Measurements from ENCODE around the gene CABLES1. TPM values are rescaled to one million over a fixed set of nuclear protein-coding genes. Genes with fewer than 3 reads are reported as not detected.

The CABLES1 gene
- total RNA-seq, 1 experiment from 2014 or later, result 11.8 TPM

DNA sequence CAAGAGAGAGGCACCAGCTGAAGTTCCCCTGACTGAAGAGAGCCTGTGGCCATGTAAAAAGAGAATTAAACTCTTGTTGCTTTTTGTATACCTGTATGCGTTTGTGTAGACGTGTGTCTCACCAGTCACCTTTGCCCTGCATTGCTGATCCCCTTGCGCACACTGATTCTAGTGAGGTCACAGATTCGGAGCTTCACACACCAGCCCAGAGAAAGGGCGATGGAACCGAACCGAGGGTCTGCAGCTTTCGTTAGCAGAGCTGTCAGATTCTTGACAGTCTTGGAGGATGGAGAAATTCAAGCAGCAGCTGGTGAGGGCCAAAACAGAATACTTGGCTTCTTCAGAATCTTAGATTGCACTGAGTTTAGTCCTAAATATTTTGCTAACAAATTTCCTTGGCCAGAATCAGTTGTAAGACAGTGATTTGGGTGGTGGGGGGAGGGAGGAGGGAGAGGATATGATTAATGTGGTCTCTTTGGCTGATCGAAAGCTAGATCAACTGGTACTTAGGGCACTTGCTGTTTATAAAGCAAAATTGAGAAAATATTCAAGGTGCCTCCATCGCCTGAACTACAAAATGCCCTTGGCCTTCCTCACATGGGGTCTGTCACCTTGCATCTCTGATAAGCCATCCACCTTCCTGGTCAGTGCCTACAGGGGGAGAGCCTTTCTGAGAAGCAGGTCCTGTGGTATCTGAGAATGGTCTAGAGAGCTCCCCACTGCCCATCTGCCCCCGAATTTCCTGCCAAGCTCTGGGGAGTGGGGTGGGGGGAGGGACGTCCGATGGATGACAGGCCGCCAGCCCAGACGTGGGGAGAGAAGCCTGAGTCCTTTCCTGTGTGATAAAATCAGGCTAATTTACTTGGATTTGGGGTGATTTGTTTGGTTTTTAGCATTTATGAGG lies 123.5 kb downstream of the CABLES1 start:
- ChIA-PET CTCF (no interaction called here), POLR2A (ENCODE audit: unreplicated experiment) (no interaction called here)

DNA sequence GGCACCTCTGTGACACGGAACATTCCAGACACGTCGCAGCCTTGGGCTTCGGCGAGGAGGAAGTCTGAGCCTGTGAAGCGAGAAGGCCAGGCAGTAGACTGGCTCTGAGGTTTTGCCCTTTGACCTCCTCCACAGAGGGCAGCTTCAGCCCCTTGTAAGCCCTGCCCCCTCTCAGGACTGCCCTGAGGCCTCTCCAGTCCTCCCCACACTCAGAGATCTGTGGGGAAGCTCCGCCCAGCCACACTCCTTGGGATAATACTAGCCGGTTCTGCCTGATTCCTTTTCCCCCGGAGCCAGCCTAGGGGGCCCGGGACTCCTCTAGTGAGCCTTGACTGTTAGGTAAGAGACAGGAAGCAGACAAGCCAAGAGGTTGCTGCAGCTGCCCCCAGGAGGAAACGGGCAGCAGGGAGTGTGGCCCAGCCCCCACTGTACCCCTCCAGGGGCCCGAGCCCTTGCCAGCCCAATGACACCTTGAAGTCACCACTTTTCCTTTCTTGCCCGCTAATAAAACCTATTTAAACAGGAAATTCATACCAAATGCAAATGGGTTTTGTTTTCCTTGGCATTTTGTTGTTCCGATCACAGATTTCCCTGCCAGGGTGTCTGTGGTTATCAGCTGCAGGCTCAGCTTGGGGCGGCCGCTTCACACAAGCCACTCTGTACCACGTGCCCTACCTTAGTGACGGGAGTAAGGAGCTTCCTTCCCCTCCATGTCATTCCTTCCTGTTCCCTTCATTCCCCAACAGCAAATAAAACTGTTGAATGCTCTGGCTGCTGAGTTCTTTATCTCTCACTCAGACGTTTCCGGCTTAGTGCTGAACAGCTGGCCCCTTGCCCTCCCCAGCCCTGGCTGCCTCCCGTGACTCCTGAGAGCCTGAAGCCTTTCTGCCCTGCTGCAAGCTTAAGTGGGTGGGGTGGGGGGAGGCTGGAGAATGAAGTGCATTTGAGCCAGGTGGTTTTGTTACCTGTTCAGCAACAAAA lies 124.7 kb downstream of the CABLES1 start:
- peak overlapping the region; percentile 48; the same call in 1 of the 2 replicates for H3K4me3 ChIP-seq
- H3K9me3 ChIP-seq (ENCODE audit: insufficient read depth, low read depth), result no peaks in the 10 kb centered on the region
- CTCF ChIA-PET, result interaction anchor here (1.2 kb wide), 1 partner anchor 120 kb away, joined by 3 read pairs; no protein-coding TSS in a partner anchor
- DNase-seq, result peak; percentile 77 to 89
- peaks cover 45% of the 10 kb centered on the region for H3K4me1 ChIP-seq (replicated peaks; ENCODE audit: insufficient read depth)
- H3K36me3 ChIP-seq (ENCODE audit: low read depth), result no peaks in the 10 kb centered on the region
- peak overlapping the region; percentile 91 for H3K27ac ChIP-seq
- H3K79me2 ChIP-seq (ENCODE audit: low read depth), result no peaks in the 10 kb centered on the region
- intact Hi-C loops (cut with micrococcal nuclease; ENCODE audit: unreplicated experiment), result loop anchor here (2.0 to 10.0 kb wide), 2 partner anchors 71 to 125 kb away; partner anchors contain the start of gene CABLES1
- POLR2A ChIA-PET (ENCODE audit: unreplicated experiment), result interaction anchor here (0.8 kb wide), 1 partner anchor 73 kb away, joined by 11 read pairs; no protein-coding TSS in a partner anchor
- H3K9me2 ChIP-seq (ENCODE audit: insufficient read depth), result no peaks in the 10 kb centered on the region
- no peaks in the 10 kb centered on the region for H3K27me3 ChIP-seq (ENCODE audit: insufficient read depth, low read depth)
- H3F3A ChIP-seq (ENCODE audit: insufficient read depth, low read depth), result peaks cover 29% of the 10 kb centered on the region
- H2AFZ ChIP-seq, result no peak overlapping the region
- no peaks in the 10 kb centered on the region for H4K20me1 ChIP-seq (ENCODE audit: insufficient read depth)
- BruUV-seq (replicated peaks), result TSS peak; percentile 70
- TF ChIP-seq, protein P1, sequence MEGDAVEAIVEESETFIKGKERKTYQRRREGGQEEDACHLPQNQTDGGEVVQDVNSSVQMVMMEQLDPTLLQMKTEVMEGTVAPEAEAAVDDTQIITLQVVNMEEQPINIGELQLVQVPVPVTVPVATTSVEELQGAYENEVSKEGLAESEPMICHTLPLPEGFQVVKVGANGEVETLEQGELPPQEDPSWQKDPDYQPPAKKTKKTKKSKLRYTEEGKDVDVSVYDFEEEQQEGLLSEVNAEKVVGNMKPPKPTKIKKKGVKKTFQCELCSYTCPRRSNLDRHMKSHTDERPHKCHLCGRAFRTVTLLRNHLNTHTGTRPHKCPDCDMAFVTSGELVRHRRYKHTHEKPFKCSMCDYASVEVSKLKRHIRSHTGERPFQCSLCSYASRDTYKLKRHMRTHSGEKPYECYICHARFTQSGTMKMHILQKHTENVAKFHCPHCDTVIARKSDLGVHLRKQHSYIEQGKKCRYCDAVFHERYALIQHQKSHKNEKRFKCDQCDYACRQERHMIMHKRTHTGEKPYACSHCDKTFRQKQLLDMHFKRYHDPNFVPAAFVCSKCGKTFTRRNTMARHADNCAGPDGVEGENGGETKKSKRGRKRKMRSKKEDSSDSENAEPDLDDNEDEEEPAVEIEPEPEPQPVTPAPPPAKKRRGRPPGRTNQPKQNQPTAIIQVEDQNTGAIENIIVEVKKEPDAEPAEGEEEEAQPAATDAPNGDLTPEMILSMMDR (conservative IDR thresholded peaks at IDR 0.05), result no peak
- no peak for TF ChIP-seq EZH2 (IDR thresholded peaks at IDR 0.05; ENCODE audit: low read depth)
- peak overlapping the region; percentile 84 for H3K4me2 ChIP-seq

More for the DNA sequence above, 123.5 kb downstream of the CABLES1 start:
- Histone ChIP-seq H3K4me1 (replicated peaks; ENCODE audit: insufficient read depth) (peaks cover 45% of the 10 kb centered on the region), H3K9me2 (ENCODE audit: insufficient read depth) (no peaks in the 10 kb centered on the region), H3K27ac (peak overlapping the region; percentile 91), H4K20me1 (ENCODE audit: insufficient read depth) (no peaks in the 10 kb centered on the region), H3K4me2 (peak overlapping the region; percentile 84), H3K27me3 (ENCODE audit: insufficient read depth, low read depth) (no peaks in the 10 kb centered on the region), H3K79me2 (ENCODE audit: low read depth) (no peaks in the 10 kb centered on the region), H3K36me3 (ENCODE audit: low read depth) (no peaks in the 10 kb centered on the region), H2AFZ (no peak overlapping the region), H3K9me3 (ENCODE audit: insufficient read depth, low read depth) (no peaks in the 10 kb centered on the region), H3K4me3 (no peak overlapping the region; the same call in 1 of the 2 replicates), H3F3A (ENCODE audit: insufficient read depth, low read depth) (peaks cover 29% of the 10 kb centered on the region)
- TF ChIP-seq EZH2 (IDR thresholded peaks at IDR 0.05; ENCODE audit: low read depth), result no peak
- TF ChIP-seq, protein P1 (conservative IDR thresholded peaks at IDR 0.05), result no peak
- no peak for DNase-seq
- intact Hi-C loops (cut with micrococcal nuclease; ENCODE audit: unreplicated experiment), result no loop called here
- BruUV-seq (replicated peaks), result no TSS peak
